H9 (cell line): ENCODE data around the gene PFDN5. TPM values are rescaled to one million over a fixed set of nuclear protein-coding genes. Genes with fewer than 3 reads are reported as not detected.

ENCODE experiments used
- DNase-seq: peaks from one replicate; pipeline ENCODE4 v3.0.0-alpha.2; 2017
- H2AFZ ChIP-seq: one replicate; pipeline ENCODE4 v1.6.1; 2013; ENCODE audit warnings: mild to moderate bottlenecking, low read length, control low read depth, moderate library complexity
- H2AK5ac ChIP-seq: 2 replicates; pipeline ENCODE4 v1.6.1; 2013; ENCODE audit warnings: low read length, control low read depth, mixed read lengths; ENCODE audit not compliant: insufficient read length
- H2BK120ac ChIP-seq: one replicate; pipeline ENCODE4 v1.6.1; 2013; ENCODE audit warnings: low read depth, mild to moderate bottlenecking, low read length, control low read depth, inconsistent platforms; ENCODE audit not compliant: poor library complexity, severe bottlenecking
- H2BK12ac ChIP-seq: 2 replicates; pipeline ENCODE4 v1.6.1; 2013; ENCODE audit warnings: low read length, control low read depth, mixed read lengths, low read depth; ENCODE audit not compliant: insufficient read length
- H2BK15ac ChIP-seq: 2 replicates; pipeline ENCODE4 v1.6.1; 2013; ENCODE audit warnings: low read depth, low read length, control low read depth
- H2BK20ac ChIP-seq: one replicate; pipeline ENCODE4 v1.6.1; 2013; ENCODE audit warnings: low read depth, mild to moderate bottlenecking, low read length, control low read depth, inconsistent platforms; ENCODE audit not compliant: poor library complexity, severe bottlenecking
- H2BK5ac ChIP-seq: 2 replicates; pipeline ENCODE4 v1.6.1; 2013; ENCODE audit warnings: low read length, control low read depth, mixed read lengths; ENCODE audit not compliant: insufficient read length
- H3K14ac ChIP-seq: 2 replicates; pipeline ENCODE4 v1.6.1; 2013; ENCODE audit warnings: low read length, control low read depth; ENCODE audit not compliant: insufficient read depth
- H3K18ac ChIP-seq: 2 replicates; pipeline ENCODE4 v1.6.1; 2013; ENCODE audit warnings: low read depth, mild to moderate bottlenecking, mixed read lengths, low read length, control low read depth; ENCODE audit not compliant: insufficient read length
- H3K23ac ChIP-seq: 2 replicates; pipeline ENCODE4 v1.6.1; 2013; ENCODE audit warnings: low read length, control low read depth, mixed read lengths, low read depth; ENCODE audit not compliant: insufficient read length
- H3K23me2 ChIP-seq: 2 replicates; pipeline ENCODE4 v1.6.1; 2013; ENCODE audit warnings: low read depth, mild to moderate bottlenecking, mixed read lengths, low read length, control low read depth; ENCODE audit not compliant: insufficient read length, poor library complexity, severe bottlenecking
- H3K27ac ChIP-seq: 2 replicates; pipeline ENCODE4 v1.5.1; 2013; ENCODE audit warnings: low read length, control low read depth, mixed read lengths, low read depth; ENCODE audit not compliant: insufficient read length
- H3K27me3 ChIP-seq: 2 replicates; pipeline ENCODE4 v1.6.1; 2013; ENCODE audit warnings: low read length, control low read depth, inconsistent platforms; ENCODE audit not compliant: insufficient read depth
- H3K4ac ChIP-seq: 2 replicates; pipeline ENCODE4 v1.6.1; 2013; ENCODE audit warnings: low read depth, mild to moderate bottlenecking, control low read depth, inconsistent platforms, low read length, moderate library complexity
- H3K4me1 ChIP-seq: 2 replicates; pipeline ENCODE4 v1.6.1; 2013; ENCODE audit warnings: low read length, control low read depth, inconsistent platforms; ENCODE audit not compliant: insufficient read depth
- H3K4me2 ChIP-seq: 2 replicates; pipeline ENCODE4 v1.6.1; 2013; ENCODE audit warnings: low read length, control low read depth, mixed read lengths; ENCODE audit not compliant: insufficient read length, insufficient read depth
- H3K56ac ChIP-seq: 2 replicates; pipeline ENCODE4 v1.6.1; 2013; ENCODE audit warnings: low read depth, mild to moderate bottlenecking, mixed read lengths, low read length, control low read depth; ENCODE audit not compliant: insufficient read length
- H3K79me1 ChIP-seq: 2 replicates; pipeline ENCODE4 v1.6.1; 2013; ENCODE audit warnings: low read depth, mild to moderate bottlenecking, moderate library complexity, low read length, control low read depth, inconsistent platforms; ENCODE audit not compliant: insufficient read depth, poor library complexity, severe bottlenecking
- H3K79me2 ChIP-seq: 2 replicates; pipeline ENCODE4 v1.6.1; 2013; ENCODE audit warnings: low read length, control low read depth, inconsistent platforms; ENCODE audit not compliant: insufficient read depth
- H3K9ac ChIP-seq: 2 replicates; pipeline ENCODE4 v1.6.1; 2013; ENCODE audit warnings: low read length, control low read depth, mixed read lengths; ENCODE audit not compliant: insufficient read length; ENCODE audit errors: extremely low read depth
- H3K9me3 ChIP-seq: one replicate; pipeline ENCODE4 v1.6.1; 2013; ENCODE audit warnings: low read depth, low read length, inconsistent platforms; ENCODE audit not compliant: control insufficient read depth
- H3T11ph ChIP-seq: one replicate; pipeline ENCODE4 v1.6.1; 2013; ENCODE audit warnings: mild to moderate bottlenecking, low read length, control low read depth, inconsistent platforms
- H4K20me1 ChIP-seq: one replicate; pipeline ENCODE4 v1.6.1; 2013; ENCODE audit not compliant: control insufficient read depth, insufficient read length, insufficient read depth
- H4K5ac ChIP-seq: 2 replicates; pipeline ENCODE4 v1.6.1; 2013; ENCODE audit warnings: low read depth, mild to moderate bottlenecking, mixed read lengths, low read length, control low read depth; ENCODE audit not compliant: insufficient read length
- H4K8ac ChIP-seq: replicated peaks from 2 replicates; pipeline ENCODE4 v1.6.1; 2013; ENCODE audit warnings: low read length, control low read depth, mixed read lengths, low read depth; ENCODE audit not compliant: insufficient read length
- H4K91ac ChIP-seq: 2 replicates; pipeline ENCODE4 v1.6.1; 2013; ENCODE audit warnings: low read depth, mild to moderate bottlenecking, moderate library complexity, mixed read lengths, low read length, control low read depth; ENCODE audit not compliant: insufficient read length
- H3K27ac Mint-ChIP-seq, 3 experiments: 2 replicates in 2 of 3; 3 replicates in 1 of 3; pipeline ENCODE4 v1.8.0; 2020 to 2021; ENCODE audit warnings: mixed read lengths in 3 of 3, mild to moderate bottlenecking in 1 of 3, moderate library complexity in 1 of 3
- H3K27me3 Mint-ChIP-seq: 2 replicates; pipeline ENCODE4 v1.8.0; 2021; ENCODE audit warnings: low read depth, mild to moderate bottlenecking, moderate library complexity, mixed read lengths
- H3K36me3 Mint-ChIP-seq, 3 experiments: 2 replicates in 2 of 3; 3 replicates in 1 of 3; pipeline ENCODE4 v1.8.0; 2020 to 2021; ENCODE audit warnings: low read depth in 3 of 3, mixed read lengths in 3 of 3; ENCODE audit not compliant: insufficient read depth in 1 of 3
- H3K4me1 Mint-ChIP-seq, 2 experiments: 2 replicates each; pipeline ENCODE4 v1.8.0; 2020; ENCODE audit warnings: mixed read lengths in 2 of 2
- H3K4me3 Mint-ChIP-seq, 2 experiments: 2 replicates in 1 of 2; 3 replicates in 1 of 2; pipeline ENCODE4 v1.8.0; 2020 to 2021; ENCODE audit warnings: mild to moderate bottlenecking in 2 of 2, mixed read lengths in 2 of 2, moderate library complexity in 1 of 2
- H3K9me3 Mint-ChIP-seq, 2 experiments: 2 replicates in 1 of 2; 3 replicates in 1 of 2; pipeline ENCODE4 v1.8.0; 2020; ENCODE audit warnings: mild to moderate bottlenecking in 2 of 2, mixed read lengths in 2 of 2, moderate library complexity in 1 of 2
- WGBS: extraction: QIAGEN DNeasy Blood & Tissue Kit; methylation state at CpG from one replicate; pipeline ENCODE4 v1.1.7; 2013; ENCODE audit warnings: missing lambda C conversion rate, low lambda C conversion rate, mixed read lengths; ENCODE audit not compliant: insufficient read length; ENCODE audit errors: extremely low coverage; 5-methylcytosine and 5-hydroxymethylcytosine counted together
- total RNA-seq: library from RNA; stranded (reverse); gene quantifications from 2 replicates; pipeline ENCODE4 v1.2.1, GENCODE V29; 2021
- TF ChIP-seq, protein P1 (sequence below): fragments of 200-600 bp; sonication (generic); conservative IDR thresholded peaks from 3 replicates; pipeline ENCODE4 v1.8.0; 2021; ENCODE audit warnings: antibody characterized with exemption, mild to moderate bottlenecking

Gene PFDN5
- total RNA-seq, 1 experiment from 2014 or later = 285 TPM

DNA sequence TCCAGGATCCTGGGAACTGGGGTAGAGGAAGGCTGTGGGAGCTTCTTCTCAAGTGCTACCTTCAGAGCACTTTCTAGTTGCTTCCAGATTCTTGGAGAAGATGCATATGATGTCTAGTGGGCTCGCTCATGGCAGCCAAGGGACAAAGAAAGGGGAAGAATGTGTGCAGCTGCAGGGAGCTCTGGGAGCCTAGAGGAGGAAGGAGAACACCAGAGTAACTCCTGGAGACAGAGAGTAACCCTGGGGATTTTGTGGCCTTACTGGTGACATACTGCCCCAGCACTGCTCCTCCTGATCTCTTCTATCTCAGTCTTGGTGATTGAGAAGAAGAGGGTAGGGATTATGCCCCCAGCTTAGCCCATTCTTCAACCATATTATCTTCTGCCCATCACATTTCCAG is 51.1 kb downstream of the PFDN5 start:
- Histone ChIP-seq H2BK5ac (no peak overlapping the region), H3K4me1 (no peaks in the 10 kb centered on the region), H2AFZ (no peak overlapping the region), H3K14ac (no peak overlapping the region), H3K9me3 (no peaks in the 10 kb centered on the region), H2BK12ac (no peak overlapping the region), H3K79me2 (no peaks in the 10 kb centered on the region), H3K9ac (no peak overlapping the region), H3K4me2 (no peak overlapping the region), H2BK15ac (no peak overlapping the region), H3K56ac (no peak overlapping the region), H3K23ac (no peak overlapping the region), H3T11ph (no peak overlapping the region), H3K18ac (no peak overlapping the region), H3K23me2 (peaks cover 15% of the 10 kb centered on the region), H3K4ac (no peak overlapping the region), H2BK120ac (no peak overlapping the region), H4K91ac (no peak overlapping the region), H2BK20ac (no peak overlapping the region), H3K27me3 (no peaks in the 10 kb centered on the region), H2AK5ac (no peak overlapping the region), H4K5ac (no peak overlapping the region), H4K20me1 (no peaks in the 10 kb centered on the region), H3K27ac (no peak overlapping the region), H4K8ac (no peak overlapping the region), H3K79me1 (no peaks in the 10 kb centered on the region)
- Mint-ChIP-seq H3K4me1 (peaks cover 18% of the 10 kb centered on the region in 2 experiments), H3K27me3 (peaks cover 47% of the 10 kb centered on the region), H3K27ac (no peak overlapping the region), H3K4me3 (no peak overlapping the region), H3K9me3 (no peaks in the 10 kb centered on the region; a peak in 2 of 5 replicates), H3K36me3 (no peaks in the 10 kb centered on the region)
- no CpG with 5 or more reads among the region's 1 CpG for WGBS
- DNase-seq = no peak
- TF ChIP-seq, protein P1, sequence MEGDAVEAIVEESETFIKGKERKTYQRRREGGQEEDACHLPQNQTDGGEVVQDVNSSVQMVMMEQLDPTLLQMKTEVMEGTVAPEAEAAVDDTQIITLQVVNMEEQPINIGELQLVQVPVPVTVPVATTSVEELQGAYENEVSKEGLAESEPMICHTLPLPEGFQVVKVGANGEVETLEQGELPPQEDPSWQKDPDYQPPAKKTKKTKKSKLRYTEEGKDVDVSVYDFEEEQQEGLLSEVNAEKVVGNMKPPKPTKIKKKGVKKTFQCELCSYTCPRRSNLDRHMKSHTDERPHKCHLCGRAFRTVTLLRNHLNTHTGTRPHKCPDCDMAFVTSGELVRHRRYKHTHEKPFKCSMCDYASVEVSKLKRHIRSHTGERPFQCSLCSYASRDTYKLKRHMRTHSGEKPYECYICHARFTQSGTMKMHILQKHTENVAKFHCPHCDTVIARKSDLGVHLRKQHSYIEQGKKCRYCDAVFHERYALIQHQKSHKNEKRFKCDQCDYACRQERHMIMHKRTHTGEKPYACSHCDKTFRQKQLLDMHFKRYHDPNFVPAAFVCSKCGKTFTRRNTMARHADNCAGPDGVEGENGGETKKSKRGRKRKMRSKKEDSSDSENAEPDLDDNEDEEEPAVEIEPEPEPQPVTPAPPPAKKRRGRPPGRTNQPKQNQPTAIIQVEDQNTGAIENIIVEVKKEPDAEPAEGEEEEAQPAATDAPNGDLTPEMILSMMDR = no peak
